NCI-H1694 (cell line): Measurements from ENCODE around the gene CNTROB.
"Not testable (repeated sequence)": the region's sequence is repeated elsewhere in the genome, so short reads cannot be mapped to it uniquely, and the experiment has no call there.

Experiments used
- DNase-seq: peaks from one replicate; lab custom pipeline; 2025; lab: John Stamatoyannopoulos, UW

Gene CNTROB

DNA sequence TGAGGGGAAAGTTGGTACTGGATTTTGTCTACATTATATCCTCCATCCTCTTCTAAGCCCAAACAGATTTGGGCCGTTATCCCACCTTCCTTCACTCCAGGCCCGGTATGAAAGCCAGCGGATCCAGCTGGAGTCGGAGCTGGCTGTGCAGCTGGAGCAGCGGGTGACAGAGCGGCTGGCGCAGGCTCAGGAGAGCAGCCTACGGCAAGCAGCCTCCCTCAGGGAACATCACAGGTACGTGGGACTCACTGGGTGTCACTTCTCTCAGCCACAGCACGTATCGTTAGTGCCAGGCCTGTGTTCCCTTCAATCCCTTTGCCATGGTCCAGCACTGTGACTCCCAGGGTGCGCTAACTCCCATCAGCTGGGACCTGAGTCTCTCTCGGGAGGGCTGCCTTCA is 11.3 kb downstream of the CNTROB start:
- no peak for DNase-seq

DNA sequence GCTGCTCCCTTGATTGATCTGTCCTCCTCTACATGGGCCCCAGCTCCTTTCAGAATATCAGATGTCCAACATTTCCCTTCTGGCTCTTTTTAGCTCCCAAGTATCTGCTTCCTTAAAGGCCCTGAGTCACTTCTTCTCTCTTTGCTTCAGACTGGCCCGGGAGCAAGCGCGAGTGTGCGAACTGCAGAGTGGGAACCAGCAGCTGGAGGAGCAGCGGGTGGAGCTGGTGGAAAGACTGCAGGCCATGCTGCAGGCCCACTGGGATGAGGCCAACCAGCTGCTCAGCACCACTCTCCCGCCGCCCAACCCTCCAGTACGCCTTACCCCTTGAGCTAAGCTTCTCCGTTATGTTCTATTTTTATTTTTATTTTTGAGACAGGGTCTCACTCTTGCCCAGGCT is 12.3 kb downstream of the CNTROB start:
- no peak for DNase-seq

DNA sequence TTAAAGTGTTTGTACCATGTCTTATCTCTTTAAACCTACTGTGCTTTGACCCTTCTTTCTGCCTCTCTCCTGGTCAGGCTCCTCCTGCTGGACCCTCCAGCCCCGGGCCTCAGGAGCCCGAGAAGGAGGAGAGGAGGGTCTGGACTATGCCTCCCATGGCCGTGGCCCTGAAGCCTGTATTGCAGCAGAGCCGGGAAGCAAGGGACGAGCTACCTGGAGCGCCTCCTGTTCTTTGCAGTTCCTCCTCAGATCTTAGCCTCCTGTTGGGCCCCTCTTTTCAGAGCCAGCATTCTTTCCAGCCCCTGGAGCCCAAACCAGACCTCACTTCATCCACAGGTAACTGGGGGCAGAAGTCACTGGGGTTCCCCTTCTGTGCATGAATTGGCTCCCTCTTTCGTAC is 13.6 kb downstream of the CNTROB start:
- DNase-seq = no peak

DNA sequence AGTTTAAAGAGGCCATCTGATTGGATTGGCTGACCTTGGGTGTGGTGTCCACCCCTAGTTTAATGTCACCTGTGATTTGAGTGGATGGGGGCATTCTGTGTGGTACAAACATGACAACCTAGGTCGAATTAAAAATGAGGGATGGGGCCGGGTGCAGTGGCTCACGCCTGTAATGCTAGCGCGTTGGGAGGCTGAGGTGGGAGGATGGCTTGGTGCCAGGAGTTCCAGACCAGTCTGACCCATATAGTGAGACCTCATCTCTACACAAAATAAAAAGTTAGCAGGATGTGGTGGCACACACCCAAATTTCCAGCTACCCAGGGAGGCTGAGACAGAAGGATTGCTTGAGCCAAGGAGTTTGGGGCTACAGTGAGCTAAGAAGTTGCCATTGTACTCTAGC is 14.4 kb downstream of the CNTROB start:
- DNase-seq = no peak

DNA sequence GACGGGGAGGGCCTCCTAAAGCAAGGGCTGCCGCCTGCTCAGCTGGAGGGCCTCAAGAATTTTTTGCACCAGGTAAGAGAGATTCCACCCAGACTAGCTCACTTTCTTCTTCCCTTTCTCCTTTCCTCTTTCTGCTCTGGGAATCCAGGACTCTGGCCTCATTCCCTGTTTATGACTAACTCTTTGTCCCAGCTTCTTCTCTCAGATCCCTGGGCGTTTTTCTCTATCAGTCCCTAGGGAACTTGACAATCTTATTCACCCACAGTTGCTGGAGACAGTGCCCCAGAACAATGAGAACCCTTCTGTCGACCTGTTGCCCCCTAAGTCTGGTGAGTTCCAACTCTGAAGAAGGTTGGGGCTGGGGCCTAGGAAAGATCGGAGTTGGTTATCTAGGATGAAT is 15.6 kb downstream of the CNTROB start:
- DNase-seq = no peak

DNA sequence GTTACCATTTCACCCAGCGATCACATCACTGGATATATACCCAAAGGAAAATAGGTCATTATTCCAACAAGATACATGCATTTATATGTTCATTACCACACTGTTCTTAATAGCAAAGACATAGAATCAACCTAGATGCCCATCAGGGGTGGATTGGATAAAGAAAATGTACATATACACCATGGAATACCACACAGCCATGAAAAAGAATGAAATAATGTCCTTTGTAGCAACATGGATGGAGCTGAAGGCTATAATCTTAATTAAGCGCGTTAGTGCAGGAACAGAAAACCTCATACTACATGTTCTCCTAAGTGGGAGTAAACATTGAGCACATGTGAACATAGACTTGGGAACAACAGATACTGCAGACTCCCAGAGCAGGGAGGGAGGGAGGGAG is 18.6 kb downstream of the CNTROB start:
- DNase-seq = no peak

DNA sequence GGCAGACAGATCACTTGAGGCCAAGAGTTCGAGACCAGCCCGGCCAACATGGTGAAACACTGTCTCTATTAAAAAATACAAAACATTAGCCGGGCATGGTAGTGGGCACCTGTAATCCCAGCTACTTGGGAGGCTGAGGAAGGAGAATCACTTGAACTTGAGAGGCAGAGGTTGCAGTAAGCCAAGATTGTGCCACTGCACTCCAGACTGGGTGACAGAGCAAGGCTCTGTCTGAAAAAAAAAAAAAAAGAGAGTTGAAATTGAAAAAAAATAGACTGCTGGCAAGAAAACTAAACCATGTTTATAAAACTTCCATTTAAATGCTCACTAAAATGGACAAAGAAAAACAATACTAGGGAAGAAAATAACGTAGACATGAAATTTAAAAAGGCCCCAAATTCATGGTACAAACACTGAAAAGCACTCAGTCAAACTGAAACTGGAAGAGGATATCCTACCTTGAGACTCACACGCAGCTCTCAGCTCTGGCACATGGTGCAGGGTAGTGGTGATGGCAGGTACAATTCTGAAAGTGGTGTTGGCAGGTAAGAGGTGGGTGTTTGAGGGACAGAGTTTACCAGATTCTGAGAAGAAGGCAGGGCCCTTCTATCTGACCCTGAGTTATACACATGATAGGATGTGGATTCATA is 19.3 kb downstream of the CNTROB start:
- no peak for DNase-seq

DNA sequence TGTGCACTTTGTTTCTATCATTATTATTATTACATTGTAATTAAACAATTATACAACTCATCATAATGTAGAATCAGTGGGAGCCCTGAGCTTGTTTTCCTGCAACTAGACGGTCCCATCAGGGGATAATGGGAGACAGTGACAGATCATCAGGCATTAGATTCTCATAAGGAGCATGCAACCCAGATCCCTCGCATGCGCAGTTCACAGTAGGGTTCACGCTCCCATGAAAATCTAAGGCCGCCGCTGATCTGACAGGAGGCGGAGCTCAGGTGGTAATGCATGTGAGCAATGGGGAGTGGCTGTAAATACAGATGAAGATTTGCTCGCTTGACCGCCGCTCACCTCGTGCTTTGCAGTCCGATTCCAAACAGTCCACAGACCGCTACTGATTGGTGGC is 21.3 kb downstream of the CNTROB start:
- DNase-seq = not testable (repeated sequence)

DNA sequence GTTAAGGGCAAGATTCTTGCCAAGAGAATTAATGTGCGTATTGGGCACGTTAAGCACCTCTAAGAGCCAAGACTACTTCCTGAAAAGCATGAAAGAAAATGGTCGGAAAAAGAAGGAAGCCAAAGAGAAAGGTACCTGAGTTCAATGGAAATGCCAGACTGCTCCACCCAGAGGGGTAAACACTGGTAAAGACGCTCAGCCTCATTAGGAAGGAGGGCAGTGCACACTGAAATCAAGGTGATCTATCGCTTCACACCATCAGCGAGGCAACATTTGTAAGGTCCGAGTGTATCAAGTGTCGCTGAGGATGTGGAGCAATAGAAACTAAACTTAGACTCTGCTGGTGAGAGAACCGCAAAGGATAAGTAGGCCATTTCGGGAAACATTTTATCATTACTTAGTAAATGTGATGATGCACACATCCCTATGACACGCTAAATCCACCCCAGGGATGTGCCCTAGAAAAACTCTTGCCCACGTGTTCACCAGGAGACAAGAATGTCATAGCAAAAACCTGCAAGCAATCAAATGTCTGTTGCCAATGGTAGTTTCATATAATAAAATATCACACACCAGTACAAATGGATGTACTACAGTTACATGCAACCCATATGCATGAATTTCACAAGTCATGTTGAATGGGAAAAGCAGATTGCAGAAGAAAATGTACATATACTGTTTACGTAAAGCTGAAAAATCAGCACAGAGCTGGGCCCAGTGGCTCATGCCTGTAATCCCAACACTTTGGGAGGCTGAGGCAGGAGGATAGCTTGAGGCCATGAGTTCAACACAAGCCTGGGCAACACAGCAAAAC is 23.6 kb downstream of the CNTROB start:
- no peak for DNase-seq

DNA sequence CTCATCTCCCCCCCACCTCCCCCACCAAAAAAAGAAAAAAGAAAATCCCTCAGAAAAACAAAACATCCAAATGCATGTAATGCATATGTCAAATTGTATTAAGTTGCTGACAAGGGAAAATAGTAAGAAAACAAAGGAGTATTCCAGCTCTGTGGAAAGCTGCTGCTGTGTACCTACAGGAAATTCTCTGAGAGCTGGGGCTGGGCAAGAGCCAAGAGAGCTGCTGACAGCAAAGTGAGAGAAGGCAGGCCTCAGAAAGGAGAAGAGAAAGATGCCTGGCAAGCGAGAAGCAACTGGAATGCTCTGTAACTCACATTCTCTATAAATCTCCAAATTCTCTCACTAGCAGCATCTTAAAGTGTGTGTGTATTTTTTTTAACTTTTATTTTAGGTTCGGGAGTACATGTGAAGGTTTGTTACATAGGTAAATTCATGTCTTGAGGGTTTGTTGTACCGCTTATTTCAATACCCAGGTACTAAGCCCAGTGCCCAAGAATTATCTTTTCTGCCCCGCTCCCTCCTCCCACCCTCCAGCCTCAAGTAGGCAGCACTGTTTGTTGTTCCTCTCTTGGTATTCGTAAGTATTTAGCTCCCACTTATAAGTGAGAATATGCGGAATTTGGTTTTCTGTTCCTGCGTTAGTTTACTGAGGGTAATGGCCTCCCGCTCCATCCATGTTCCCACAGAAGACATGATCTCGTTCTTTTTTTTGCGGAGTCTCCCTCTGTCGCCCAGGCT is 24.4 kb downstream of the CNTROB start:
- DNase-seq = no peak

DNA sequence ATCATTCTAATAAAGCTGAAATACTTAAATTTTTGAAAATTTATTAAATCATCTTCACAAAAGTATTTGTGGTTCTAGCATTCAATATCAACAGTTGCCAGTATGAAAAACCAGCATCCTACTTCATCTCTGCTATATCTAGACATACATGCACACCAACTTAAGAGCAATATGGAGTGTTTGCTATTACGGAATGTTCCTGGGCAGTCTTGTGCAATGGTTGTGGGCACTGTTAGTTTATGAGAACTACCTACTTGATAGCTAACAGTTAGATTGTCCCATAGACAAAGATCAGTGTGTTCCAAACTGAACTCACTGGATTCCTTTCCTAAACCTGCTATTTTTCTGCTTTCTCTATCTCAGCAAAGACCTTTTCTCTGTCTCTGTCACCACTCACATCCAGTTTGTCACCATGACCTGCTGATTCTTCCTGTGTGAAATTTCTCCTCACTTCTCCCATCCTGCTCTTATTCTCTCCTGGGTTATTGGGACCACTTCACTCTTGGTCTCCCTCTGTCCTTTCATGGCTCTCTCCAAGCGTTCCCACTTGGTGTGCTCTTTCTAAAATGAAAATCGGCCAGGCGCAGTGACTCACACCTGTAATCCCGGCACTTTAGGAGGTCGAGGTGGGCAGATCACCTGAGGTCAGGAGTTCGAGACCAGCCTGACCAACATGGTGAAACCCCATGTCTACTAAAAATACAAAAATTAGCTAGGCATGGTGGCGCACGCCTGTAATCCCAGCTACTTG is 27.7 kb downstream of the CNTROB start:
- no peak for DNase-seq

DNA sequence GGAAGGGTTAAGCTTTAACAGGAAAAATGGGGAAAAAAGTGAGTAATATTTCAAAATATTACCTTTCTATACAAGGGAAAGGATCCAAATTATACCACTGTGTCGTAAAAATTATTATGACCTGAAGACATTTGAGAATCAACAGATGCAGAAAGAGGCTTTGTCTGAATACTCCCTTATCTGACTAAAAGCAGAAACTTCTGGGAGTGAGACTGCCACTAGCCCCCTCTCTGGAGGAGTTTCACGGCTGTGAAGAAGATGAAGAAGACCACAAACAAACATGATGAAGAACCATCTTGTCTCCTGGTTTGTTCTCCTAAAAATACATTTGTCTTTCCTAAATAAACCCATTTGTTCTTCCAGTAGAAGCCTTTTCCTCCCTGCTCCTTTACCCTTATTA is 29.4 kb downstream of the CNTROB start:
- no peak for DNase-seq

DNA sequence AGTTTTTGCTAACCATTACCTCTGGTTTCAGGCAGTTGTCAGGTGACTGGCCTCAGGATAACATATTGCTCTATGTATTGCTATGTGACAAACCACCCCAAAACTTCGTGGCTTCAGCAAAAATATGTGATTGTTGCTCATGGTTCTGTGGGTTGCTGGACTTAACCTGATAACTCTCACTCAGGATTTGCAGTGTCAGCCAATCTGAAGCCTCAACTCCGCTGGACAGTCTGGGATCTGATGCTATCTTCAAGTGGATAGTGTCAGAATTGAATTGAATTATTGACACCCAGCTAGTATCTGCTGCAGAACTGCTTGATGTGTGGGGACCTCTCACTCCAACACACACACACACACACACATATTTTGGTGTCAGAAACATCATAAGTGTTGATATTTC is 35.7 kb downstream of the CNTROB start:
- no peak for DNase-seq

DNA sequence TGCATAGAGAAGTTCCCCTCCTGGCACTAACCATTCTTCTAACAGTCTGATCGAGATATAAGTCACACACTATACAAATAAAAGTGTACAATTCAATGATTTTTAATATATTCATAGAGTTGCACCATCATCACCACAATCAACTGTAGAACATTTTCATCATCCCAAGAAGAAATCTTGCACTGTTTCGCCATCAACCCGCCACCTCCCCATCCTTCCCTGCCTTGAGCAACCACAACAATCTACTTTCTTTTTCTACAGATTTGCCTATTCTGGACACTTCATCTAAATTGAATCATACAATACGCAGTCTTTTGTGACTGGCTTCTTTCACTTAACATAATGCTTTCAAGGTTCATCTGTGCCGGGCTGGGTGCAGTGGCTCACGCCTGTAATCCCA is 37.4 kb downstream of the CNTROB start:
- DNase-seq = no peak

DNA sequence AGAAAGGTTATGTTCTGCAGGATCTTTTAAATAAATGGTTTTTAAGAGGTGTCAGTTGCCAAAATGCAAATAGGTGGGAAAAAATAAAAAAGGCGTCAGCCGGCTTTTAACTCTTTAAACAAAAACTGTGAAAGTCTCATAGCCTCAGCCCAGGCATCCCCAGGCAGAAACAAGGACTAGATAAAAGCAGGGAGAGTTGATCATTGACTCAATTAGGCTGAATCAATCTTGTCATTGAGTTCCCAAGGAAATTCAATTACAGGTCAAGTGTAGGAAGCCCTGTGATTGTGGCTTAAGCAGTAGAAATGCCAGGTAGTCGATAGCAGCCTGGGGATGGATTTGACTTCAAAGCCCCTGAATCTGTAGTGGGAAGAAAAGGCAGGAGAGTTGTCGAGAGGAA is 39.6 kb downstream of the CNTROB start:
- DNase-seq = no peak

DNA sequence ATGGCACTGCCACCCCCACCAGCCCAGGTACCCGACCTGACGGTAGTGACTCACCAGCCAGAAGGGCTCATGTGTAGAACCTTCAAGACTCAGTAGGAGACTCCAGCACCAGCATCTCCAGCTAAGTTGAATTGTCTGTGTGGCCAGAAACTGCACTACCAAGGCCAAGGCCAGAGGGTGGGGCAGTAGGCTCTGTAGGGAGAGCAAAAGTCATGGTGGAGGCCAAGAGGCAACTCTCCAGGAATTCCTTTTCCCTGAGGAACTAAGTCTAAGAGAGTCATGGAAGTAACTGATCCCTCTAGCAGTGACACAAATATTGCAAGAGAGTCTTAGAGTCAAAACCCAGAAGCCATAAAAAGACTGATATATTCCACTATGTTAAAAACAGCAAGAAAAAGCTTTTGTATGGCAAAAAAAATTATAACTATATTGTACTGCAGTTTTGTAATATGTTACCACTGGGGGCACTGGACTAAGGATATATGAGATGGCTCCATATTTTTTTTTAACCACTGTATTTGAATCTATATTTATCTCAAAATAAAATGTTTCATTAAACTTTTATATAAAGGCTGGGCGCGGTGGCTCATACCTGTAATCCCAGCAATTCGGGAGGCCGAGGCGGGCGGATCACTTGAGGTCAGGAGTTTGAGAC is 40.3 kb downstream of the CNTROB start:
- DNase-seq = no peak

DNA sequence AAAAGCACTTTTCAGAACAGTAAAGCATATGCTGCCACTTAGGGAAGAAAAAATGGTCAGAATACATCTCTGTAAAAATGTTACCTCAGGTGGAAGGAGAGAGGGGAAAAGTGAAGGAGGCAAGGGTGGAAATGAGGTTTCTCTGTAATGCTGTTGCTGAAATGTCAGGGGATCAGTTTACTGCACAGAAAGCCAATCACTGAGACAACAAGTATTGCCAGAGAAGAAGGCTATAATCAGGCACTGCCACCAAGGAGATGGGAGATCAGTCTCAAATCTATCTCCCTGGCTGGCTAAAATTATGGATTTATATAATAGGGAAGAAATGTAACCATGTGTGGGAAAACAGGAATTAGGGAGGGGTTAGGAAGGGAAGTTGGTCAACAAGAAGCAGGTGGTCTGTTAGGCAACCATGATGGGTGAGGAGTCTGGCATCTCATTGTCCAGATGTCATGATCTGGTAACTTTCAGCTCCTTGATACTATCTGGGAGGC is 42.7 kb downstream of the CNTROB start:
- DNase-seq = no peak

DNA sequence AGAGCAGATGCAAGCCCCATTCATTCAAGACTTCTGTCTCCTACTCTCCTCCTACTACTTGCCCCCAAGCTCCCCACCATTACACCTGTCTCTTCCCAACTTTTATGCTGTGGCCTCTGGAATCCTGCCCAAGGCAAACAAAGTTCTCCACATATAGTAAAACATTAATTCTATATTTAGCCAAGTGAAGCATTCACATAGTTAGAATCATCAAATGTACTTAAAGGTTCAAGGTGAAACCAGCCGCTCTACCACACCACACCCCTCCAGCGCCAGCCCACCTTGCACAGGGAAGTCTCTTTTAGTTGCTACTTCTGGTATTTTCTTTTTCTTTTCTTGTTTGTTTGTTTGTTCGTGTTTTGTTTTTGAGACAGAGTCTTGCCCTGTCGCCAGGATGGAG is 45.0 kb downstream of the CNTROB start:
- no peak for DNase-seq

DNA sequence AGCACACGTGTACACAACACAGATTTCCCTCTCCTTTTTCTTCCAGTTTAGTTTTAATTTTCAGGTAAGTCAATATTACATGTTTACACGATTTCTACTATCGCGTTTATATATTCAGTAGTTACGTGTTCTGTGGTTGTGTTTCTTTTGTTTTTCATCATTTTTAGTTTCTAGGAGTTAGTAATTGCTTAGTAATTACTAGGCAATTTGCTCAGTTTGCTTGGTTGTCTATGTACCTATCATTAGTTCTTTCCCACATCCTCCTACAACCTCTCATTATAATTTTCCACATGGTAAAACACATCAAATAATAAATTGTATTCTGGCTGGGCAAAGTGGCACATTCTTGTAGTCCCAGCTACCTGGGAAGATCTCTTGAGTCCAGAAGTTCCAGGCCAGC is 45.8 kb downstream of the CNTROB start:
- DNase-seq = no peak

DNA sequence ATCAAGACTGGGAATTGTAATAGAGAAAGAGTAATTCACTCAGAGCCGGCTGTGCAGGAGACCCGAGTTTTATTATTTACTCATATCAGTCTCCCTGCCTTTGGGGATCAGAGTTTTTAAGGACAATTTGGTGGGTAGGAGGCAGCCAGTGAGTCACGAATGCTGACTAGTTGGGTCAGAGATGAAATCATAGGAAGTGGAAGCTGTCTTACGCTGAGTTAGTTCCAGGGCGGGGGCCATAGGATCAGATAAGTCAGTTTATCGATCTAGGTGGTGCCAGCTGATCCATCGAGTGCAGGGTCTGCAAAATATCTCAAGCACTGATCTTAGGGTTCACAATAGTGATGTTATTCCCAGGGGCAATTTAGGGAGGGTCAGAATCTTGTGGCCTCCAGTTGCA is 50.2 kb downstream of the CNTROB start:
- no peak for DNase-seq

DNA sequence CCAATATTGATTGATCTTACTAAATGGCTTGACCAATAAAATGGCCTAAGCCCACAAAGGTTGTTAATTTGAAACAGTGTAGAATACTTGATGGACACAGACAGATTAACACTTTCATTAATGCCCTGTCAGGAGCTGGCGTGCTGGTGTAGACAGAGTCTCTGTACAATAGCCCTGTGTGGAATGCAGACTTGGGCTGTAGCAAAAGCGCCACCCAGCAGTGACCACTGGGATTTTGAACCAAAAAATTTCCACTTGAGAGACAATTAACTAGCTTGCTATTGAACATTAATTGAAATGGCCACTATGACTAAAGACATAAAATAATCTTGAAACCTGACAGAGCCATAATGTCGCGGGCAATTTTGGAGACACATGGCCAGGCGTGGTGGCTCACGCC is 50.7 kb downstream of the CNTROB start:
- DNase-seq = no peak

DNA sequence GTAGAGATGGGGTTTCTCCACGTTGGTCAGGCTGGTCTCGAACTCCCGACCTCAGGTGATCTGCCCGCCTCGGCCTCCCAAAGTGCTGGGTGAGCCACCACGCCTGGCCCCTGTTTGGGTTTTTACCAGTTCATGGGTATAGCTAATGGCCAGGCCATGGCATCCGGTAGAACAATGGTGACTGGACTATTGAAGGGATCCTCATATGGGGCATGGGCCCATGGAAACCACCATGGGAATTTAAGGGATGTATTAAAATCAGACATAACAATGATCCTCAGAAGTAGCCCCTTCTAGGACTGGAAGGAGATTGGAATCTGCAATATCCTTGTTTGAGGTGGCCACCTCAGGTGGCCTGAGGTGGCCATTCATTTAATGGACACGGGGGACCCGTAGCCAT is 52.9 kb downstream of the CNTROB start:
- DNase-seq = no peak
